GM23338 (cell line): Measurements from ENCODE around the gene ART4. TPM values are rescaled to one million over a fixed set of nuclear protein-coding genes. Genes with fewer than 3 reads are reported as not detected.

ENCODE experiments used
- ATAC-seq: fragments of 200-7000 bp; cut with Tn5 transposase; 3 replicates; pipeline ENCODE4 v1.9.1; 2020
- DNase-seq: peaks from one replicate; pipeline ENCODE4 v3.0.0-alpha.2; 2015; ENCODE audit warnings: low spot score
- H2AFZ ChIP-seq: fragments of 200-600 bp; sonication (generic); 2 replicates; pipeline ENCODE4 v1.8.0; 2016; ENCODE audit warnings: antibody characterized with exemption, mild to moderate bottlenecking, moderate library complexity
- H3F3A ChIP-seq: fragments of 200-600 bp; sonication (generic); replicated peaks from 2 replicates; pipeline ENCODE4 v1.8.0; 2017; ENCODE audit warnings: antibody characterized with exemption, mixed run types, low read depth
- H3K27ac ChIP-seq: fragments of 200-600 bp; sonication (generic); 2 replicates; pipeline ENCODE4 v1.6.1; 2016; ENCODE audit warnings: low read depth
- H3K27me3 ChIP-seq: fragments of 200-600 bp; sonication (generic); 2 replicates; pipeline ENCODE4 v1.8.0; 2016; ENCODE audit warnings: mild to moderate bottlenecking, mixed run types, moderate library complexity; ENCODE audit not compliant: insufficient read depth
- H3K36me3 ChIP-seq: fragments of 200-600 bp; sonication (generic); 2 replicates; pipeline ENCODE4 v1.8.0; 2016; ENCODE audit warnings: mild to moderate bottlenecking; ENCODE audit not compliant: insufficient read depth
- H3K4me1 ChIP-seq: fragments of 200-600 bp; sonication (generic); 2 replicates; pipeline ENCODE4 v1.8.0; 2016; ENCODE audit warnings: mild to moderate bottlenecking, moderate library complexity; ENCODE audit not compliant: insufficient read depth
- H3K4me2 ChIP-seq: fragments of 200-600 bp; sonication (generic); 2 replicates; pipeline ENCODE4 v1.7.1; 2017; ENCODE audit warnings: mixed run types
- H3K4me3 ChIP-seq: fragments of 200-600 bp; sonication (generic); 2 replicates; pipeline ENCODE4 v1.6.1; 2016; ENCODE audit warnings: mixed run types
- H3K79me2 ChIP-seq: fragments of 200-600 bp; sonication (generic); replicated peaks from 2 replicates; pipeline ENCODE4 v1.8.0; 2017; ENCODE audit warnings: mild to moderate bottlenecking; ENCODE audit not compliant: insufficient read depth
- H3K9me2 ChIP-seq: fragments of 200-600 bp; sonication (generic); 2 replicates; pipeline ENCODE4 v1.8.0; 2017; ENCODE audit not compliant: insufficient read depth
- H4K20me1 ChIP-seq: fragments of 200-600 bp; sonication (generic); replicated peaks from 2 replicates; pipeline ENCODE4 v1.8.0; 2017; ENCODE audit warnings: mild to moderate bottlenecking; ENCODE audit not compliant: insufficient read depth
- H3K27ac Mint-ChIP-seq: 2 replicates; pipeline ENCODE4 v1.8.0; 2020; ENCODE audit warnings: inconsistent platforms, mild to moderate bottlenecking, moderate library complexity, mixed read lengths
- H3K27me3 Mint-ChIP-seq: 3 replicates; pipeline ENCODE4 v1.8.0; 2022; ENCODE audit warnings: low read depth, mild to moderate bottlenecking, moderate library complexity, mixed read lengths, inconsistent platforms; ENCODE audit not compliant: insufficient read depth, poor library complexity
- H3K36me3 Mint-ChIP-seq: 3 replicates; pipeline ENCODE4 v1.8.0; 2021; ENCODE audit warnings: low read depth, mild to moderate bottlenecking, inconsistent platforms, moderate library complexity, mixed read lengths
- H3K4me1 Mint-ChIP-seq: 3 replicates; pipeline ENCODE4 v1.8.0; 2020; ENCODE audit warnings: mild to moderate bottlenecking, inconsistent platforms, mixed read lengths
- H3K4me3 Mint-ChIP-seq: 3 replicates; pipeline ENCODE4 v1.8.0; 2021; ENCODE audit warnings: moderate library complexity, mild to moderate bottlenecking, inconsistent platforms, mixed read lengths
- H3K9me3 Mint-ChIP-seq: 3 replicates; pipeline ENCODE4 v1.8.0; 2020; ENCODE audit warnings: moderate library complexity, mild to moderate bottlenecking, inconsistent platforms, mixed read lengths
- CREB1 ChIP-seq: fragments of 250-450 bp; sonication (Bioruptor Pico); IDR thresholded peaks from 2 replicates; pipeline ENCODE4 v1.5.0; 2020; ENCODE audit warnings: low read depth, mild to moderate bottlenecking, moderate library complexity
- CTCF ChIP-seq, 2 experiments: fragments of 200-600 bp in 1 of 2; sonication (generic) in 1 of 2; conservative IDR thresholded peaks; 2 replicates each; pipeline versions ENCODE4 v1.5.1 to v1.6.1; 2016 to 2017; ENCODE audit warnings: antibody characterized with exemption in 2 of 2, low read depth in 2 of 2, mild to moderate bottlenecking in 2 of 2, moderate library complexity in 1 of 2
- ETS1 ChIP-seq: IDR thresholded peaks from 2 replicates; pipeline ENCODE4 v1.6.1; 2016; ENCODE audit warnings: antibody characterized with exemption
- EZH2 ChIP-seq: fragments of 200-600 bp; sonication (generic); IDR thresholded peaks from one replicate; pipeline ENCODE4 v1.8.0; 2017; ENCODE audit warnings: antibody characterized with exemption, mild to moderate bottlenecking, low read depth; ENCODE audit not compliant: unreplicated experiment
- EZH2phosphoT487 ChIP-seq: fragments of 200-600 bp; sonication (generic); IDR thresholded peaks from one replicate; pipeline ENCODE4 v1.8.1; 2018; ENCODE audit warnings: antibody characterized with exemption; ENCODE audit not compliant: unreplicated experiment
- JUNB ChIP-seq: IDR thresholded peaks from one replicate; pipeline ENCODE4 v1.6.1; 2016; ENCODE audit warnings: antibody characterized with exemption; ENCODE audit not compliant: unreplicated experiment
- POLR2AphosphoS5 ChIP-seq: IDR thresholded peaks from 2 replicates; pipeline ENCODE4 v1.6.1; 2016; ENCODE audit warnings: antibody characterized with exemption, low read depth
- REST ChIP-seq: IDR thresholded peaks from one replicate; pipeline ENCODE4 v1.6.1; 2018; ENCODE audit warnings: antibody characterized with exemption; ENCODE audit not compliant: unreplicated experiment
- STAT1 ChIP-seq: IDR thresholded peaks from one replicate; pipeline ENCODE4 v1.6.1; 2016; ENCODE audit warnings: antibody characterized with exemption; ENCODE audit not compliant: unreplicated experiment
- ZNF114 ChIP-seq: fragments of 250-450 bp; sonication (Bioruptor Pico); IDR thresholded peaks from 2 replicates; pipeline ENCODE4 v1.5.0; 2020; ENCODE audit warnings: mild to moderate bottlenecking, moderate library complexity
- ZNF331 ChIP-seq: fragments of 250-450 bp; sonication (Bioruptor Pico); IDR thresholded peaks from 2 replicates; pipeline ENCODE4 v1.5.0; 2020; ENCODE audit warnings: low read depth, mild to moderate bottlenecking, moderate library complexity
- polyA plus RNA-seq: library from polyadenylated mRNA; unstranded; fragments of >200 nt; fragmentation: Nextera tagmentation; extraction: Ambion mirVana; gene quantifications from 2 replicates; pipeline ENCODE4 v1.2.1, GENCODE V29; 2016
- total RNA-seq: library from RNA; depleted of rRNA; stranded (reverse); fragments of >200 nt; shearing (Covaris generic); gene quantifications from 2 replicates; pipeline ENCODE4 v1.2.3, GENCODE V29; 2014

The ART4 gene
- total and polyA plus RNA-seq, 2 experiments from 2014 or later = 0.08 TPM; not detected in 1

GRCh38 chr12:14890701-14891100 lies 47.4 kb upstream of the ART4 start (continued):
- TF ChIP-seq REST (no peak), ZNF114 (no peak), STAT1 (no peak), CREB1 (CRISPR knock-in tag) (no peak), EZH2phosphoT487 (no peak), POLR2AphosphoS5 (no peak), ETS1 (no peak), EZH2 (no peak), JUNB (no peak)

GRCh38 chr12:14886271-14886670 lies 42.9 kb upstream of the ART4 start:
- Histone ChIP-seq H3K4me3 (no peak overlapping the region), H3K36me3 (no peaks in the 10 kb centered on the region), H3K9me2 (no peaks in the 10 kb centered on the region; the same call in 1 of the 2 replicates), H4K20me1 (no peaks in the 10 kb centered on the region), H3K4me1 (no peaks in the 10 kb centered on the region), H3K27me3 (no peaks in the 10 kb centered on the region), H2AFZ (no peak overlapping the region), H3K79me2 (no peaks in the 10 kb centered on the region), H3F3A (no peaks in the 10 kb centered on the region), H3K27ac (no peak overlapping the region), H3K4me2 (no peak overlapping the region)
- Mint-ChIP-seq H3K27ac (no peak overlapping the region), H3K27me3 (no peaks in the 10 kb centered on the region), H3K9me3 (no peaks in the 10 kb centered on the region), H3K36me3 (no peaks in the 10 kb centered on the region), H3K4me1 (peaks cover 6% of the 10 kb centered on the region; the same call in 2 of the 3 replicates), H3K4me3 (no peak overlapping the region)
- ATAC-seq (no peak), DNase-seq (no peak)
- TF ChIP-seq ZNF331 = no peak
- no peak for TF ChIP-seq REST
- TF ChIP-seq CTCF (conservative IDR thresholded peaks at IDR 0.05; ENCODE audit: low read depth in 2 of 2) = no peak
- no peak for TF ChIP-seq EZH2phosphoT487
- no peak for TF ChIP-seq STAT1
